BLaER1 (cell line): ENCODE data around the gene OTULIN.

Experiments used
- H3K27ac ChIP-seq: shearing (Covaris generic); formaldehyde crosslinking; 2 replicates; pipeline ENCODE4 v1.8.1; 2022
- H3K27me3 ChIP-seq: shearing (Covaris generic); formaldehyde crosslinking; 2 replicates; pipeline ENCODE4 v1.8.1; 2022
- H3K36me3 ChIP-seq: shearing (Covaris generic); formaldehyde crosslinking; 2 replicates; pipeline ENCODE4 v1.8.1; 2022
- H3K4me1 ChIP-seq: shearing (Covaris generic); formaldehyde crosslinking; 2 replicates; pipeline ENCODE4 v1.8.1; 2022
- H3K4me2 ChIP-seq: shearing (Covaris generic); formaldehyde crosslinking; 2 replicates; pipeline ENCODE4 v1.8.1; 2022
- H3K4me3 ChIP-seq: shearing (Covaris generic); formaldehyde crosslinking; 2 replicates; pipeline ENCODE4 v1.8.1; 2022
- H3K9ac ChIP-seq: shearing (Covaris generic); formaldehyde crosslinking; 2 replicates; pipeline ENCODE4 v1.8.1; 2022
- H3K9me3 ChIP-seq: shearing (Covaris generic); formaldehyde crosslinking; 2 replicates; pipeline ENCODE4 v1.8.1; 2022
- H4K20me1 ChIP-seq: shearing (Covaris generic); formaldehyde crosslinking; 2 replicates; pipeline ENCODE4 v1.8.1; 2022
- Cebpa-rat ChIP-seq: shearing (Covaris generic); IDR thresholded peaks from 2 replicates; pipeline ENCODE4 v1.8.1; 2022

OTULIN gene

DNA sequence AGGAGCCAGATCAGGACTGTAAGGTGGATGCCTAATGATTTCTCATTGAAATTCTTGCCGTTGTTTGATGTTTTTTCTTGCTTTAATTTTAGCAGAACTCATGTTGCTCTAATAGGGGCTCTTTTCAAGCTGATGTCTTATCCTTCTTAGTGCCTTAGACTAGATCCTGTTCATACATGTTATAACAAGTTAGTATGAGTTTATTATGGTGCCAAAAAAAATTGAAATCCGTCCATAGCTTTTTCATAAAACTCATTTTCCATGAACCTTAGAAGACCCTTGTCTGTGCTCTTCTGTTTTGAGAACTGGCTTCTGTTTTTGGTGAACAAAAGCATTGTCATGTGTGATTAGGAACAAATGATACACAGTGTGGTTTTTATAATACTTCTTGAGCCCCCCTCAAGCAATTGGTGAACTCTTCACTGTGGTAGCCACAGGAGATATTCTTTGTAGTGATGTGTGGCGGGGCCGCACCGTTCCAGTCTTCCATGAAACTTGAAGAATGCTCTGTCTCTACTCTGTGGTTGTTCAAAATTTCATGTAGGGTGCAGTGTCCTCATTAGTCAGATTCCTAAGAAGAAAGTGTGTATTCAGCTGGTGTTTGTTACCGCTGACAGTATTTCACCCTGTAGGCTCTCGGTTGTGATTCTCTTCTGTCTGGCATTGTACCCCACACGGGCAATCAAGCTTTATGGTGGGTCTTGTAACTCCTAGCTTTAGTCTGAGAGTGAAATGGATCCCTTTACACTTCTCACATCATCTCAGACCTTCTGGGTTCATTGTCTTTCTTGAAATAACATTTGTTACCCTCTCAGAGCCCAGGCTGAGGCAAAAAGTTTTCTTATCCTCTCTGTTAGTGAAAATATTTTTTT is 10.7 kb downstream of the OTULIN start:
- Histone ChIP-seq H3K4me1 (peaks cover 83% of the 10 kb centered on the region), H3K27ac (peak overlapping the region; percentile 81), H3K9me3 (no peaks in the 10 kb centered on the region), H3K4me2 (peak overlapping the region; percentile 85), H3K4me3 (peak overlapping the region; percentile 33; the same call in 1 of the 2 replicates), H3K36me3 (peaks cover 42% of the 10 kb centered on the region), H3K27me3 (no peaks in the 10 kb centered on the region), H3K9ac (peak overlapping the region; percentile 68), H4K20me1 (peaks cover 89% of the 10 kb centered on the region)
- no peak for TF ChIP-seq Cebpa-rat

DNA sequence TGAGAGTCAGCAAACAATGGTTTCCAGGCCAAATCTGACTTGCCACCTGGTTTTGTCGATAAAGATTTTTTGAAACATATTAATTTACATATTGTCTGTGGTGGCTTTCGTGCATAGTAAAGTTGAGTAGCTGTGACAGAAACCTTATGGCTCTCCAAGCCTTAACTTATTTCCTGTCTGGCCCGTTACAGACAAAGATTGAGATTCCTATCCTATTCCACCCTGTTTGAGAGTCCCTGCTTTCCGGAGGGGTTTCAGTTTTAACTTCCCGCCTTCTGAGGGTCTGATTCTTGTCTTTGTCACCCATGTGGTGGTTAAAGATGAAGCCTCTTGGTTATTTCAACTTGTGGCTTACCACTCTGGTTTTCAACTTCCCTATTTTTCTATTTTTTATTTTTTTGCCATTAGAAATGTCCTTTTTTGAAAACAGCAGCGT is 11.4 kb downstream of the OTULIN start:
- Histone ChIP-seq H3K4me2 (peak overlapping the region; percentile 85), H3K4me3 (peak overlapping the region; percentile 33), H3K4me1 (peaks cover 77% of the 10 kb centered on the region), H3K27ac (peak overlapping the region; percentile 81), H3K36me3 (peaks cover 49% of the 10 kb centered on the region), H3K27me3 (no peaks in the 10 kb centered on the region), H3K9me3 (no peaks in the 10 kb centered on the region), H4K20me1 (peaks cover 87% of the 10 kb centered on the region), H3K9ac (peak overlapping the region; percentile 68)
- TF ChIP-seq Cebpa-rat, result no peak

DNA sequence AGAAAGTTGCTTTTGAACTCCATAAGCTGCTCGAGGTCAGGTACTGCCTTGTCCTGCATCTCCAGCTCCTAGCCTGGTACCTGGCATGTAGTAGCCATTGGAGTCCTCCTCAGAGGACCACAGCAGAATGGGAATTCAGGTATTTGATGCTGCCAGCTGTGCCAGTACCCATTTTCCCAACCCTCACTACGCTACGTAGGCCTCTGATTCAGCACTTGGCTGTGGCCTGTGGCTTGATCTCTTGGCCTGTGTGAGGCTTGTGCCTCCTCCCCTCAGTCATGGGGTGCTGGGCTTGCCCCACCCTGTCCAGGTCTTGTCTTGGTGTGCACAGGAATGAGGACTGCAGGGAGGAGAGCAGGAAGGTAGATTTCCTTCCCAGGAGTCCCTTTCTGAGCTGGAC is 11.8 kb downstream of the OTULIN start:
- H3K4me2 ChIP-seq, result peak overlapping the region; percentile 85
- H3K27me3 ChIP-seq, result no peaks in the 10 kb centered on the region
- peak overlapping the region; percentile 31; the same call in 1 of the 2 replicates for H3K9ac ChIP-seq
- peak overlapping the region; percentile 33; the same call in 1 of the 2 replicates for H3K4me3 ChIP-seq
- peaks cover 72% of the 10 kb centered on the region for H3K4me1 ChIP-seq
- TF ChIP-seq Cebpa-rat, result no peak
- no peaks in the 10 kb centered on the region for H3K9me3 ChIP-seq
- peak overlapping the region; percentile 81 for H3K27ac ChIP-seq
- H4K20me1 ChIP-seq, result peaks cover 82% of the 10 kb centered on the region
- peaks cover 53% of the 10 kb centered on the region for H3K36me3 ChIP-seq

DNA sequence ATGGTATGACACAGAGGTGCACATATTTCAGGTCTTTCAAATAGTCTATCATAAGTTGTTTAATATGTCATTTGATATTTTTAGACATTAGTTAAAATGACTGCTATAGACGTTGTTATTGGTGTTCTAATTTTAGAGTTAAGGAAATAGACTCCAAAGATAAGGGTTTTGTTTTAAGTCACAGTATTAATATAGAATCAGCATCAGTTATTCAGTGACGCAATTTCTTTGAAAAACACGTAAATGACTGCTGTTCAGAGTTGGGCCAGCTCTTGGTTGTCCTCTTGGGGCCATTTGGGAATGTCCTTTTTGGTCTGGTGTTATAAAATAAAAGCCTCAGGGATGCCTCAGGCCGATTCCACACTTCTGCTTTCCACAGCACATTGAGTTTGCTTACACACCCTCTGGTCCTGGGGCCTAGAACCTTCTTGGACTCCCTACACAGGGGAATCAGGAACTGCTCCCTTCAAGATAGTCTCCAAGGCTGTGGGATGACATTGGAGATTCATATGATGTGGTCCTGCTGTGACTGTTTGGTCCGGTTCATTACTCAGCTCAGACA is 14.3 kb downstream of the OTULIN start:
- Histone ChIP-seq H3K36me3 (peaks cover 73% of the 10 kb centered on the region), H4K20me1 (peaks cover 57% of the 10 kb centered on the region; the same call in 1 of the 2 replicates), H3K27me3 (no peaks in the 10 kb centered on the region), H3K4me3 (no peak overlapping the region), H3K4me1 (peaks cover 54% of the 10 kb centered on the region), H3K9me3 (no peaks in the 10 kb centered on the region), H3K27ac (no peak overlapping the region), H3K9ac (no peak overlapping the region), H3K4me2 (peak overlapping the region; percentile 33)
- TF ChIP-seq Cebpa-rat, result no peak

DNA sequence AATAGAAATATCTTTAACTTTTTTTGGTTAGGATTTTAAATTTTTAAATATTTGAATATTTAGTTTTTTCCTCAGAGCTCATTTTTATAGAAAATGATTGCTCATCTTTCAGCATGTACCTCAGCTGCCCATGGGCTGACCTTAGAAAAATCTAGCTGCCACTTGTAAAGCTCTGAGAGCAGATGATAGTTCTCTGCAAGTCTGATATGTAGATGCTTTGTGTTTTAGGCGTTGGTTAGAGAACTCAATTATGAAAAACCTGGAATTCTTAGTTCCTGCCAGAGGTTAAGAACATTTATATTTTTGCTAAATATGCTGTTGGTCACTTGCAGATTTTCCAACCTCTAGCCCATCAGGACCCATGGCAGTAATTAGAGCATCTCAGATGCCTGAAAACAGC is 15.1 kb downstream of the OTULIN start:
- Histone ChIP-seq H3K9me3 (no peaks in the 10 kb centered on the region), H3K4me2 (no peak overlapping the region), H3K27ac (no peak overlapping the region), H3K27me3 (no peaks in the 10 kb centered on the region), H3K9ac (no peak overlapping the region), H3K36me3 (peaks cover 72% of the 10 kb centered on the region), H4K20me1 (peaks cover 55% of the 10 kb centered on the region), H3K4me3 (no peak overlapping the region), H3K4me1 (peaks cover 47% of the 10 kb centered on the region)
- no peak for TF ChIP-seq Cebpa-rat

DNA sequence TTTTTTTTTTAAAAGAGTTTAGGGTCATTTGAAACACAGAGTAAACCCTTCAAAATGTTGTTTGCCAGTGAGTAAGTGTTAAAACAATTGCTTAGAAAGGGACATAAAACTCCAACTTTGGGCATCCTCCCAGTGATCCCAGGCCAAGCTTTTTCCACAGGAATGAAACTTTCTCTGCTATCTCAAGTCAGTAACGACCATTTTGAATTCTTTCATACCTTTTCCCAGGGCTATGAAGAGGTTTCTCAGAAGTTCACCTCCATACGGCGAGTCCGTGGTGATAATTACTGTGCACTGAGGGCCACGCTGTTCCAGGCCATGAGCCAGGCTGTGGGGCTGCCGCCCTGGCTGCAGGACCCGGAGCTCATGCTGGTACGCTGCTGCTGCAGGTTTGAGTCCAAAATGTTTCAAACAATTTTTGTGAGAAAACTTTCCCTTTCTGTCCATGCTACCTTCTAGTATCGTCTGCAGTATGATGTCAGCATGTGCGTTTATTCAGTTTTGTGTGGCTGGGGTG is 16.8 kb downstream of the OTULIN start:
- H3K4me1 ChIP-seq, result peaks cover 30% of the 10 kb centered on the region
- no peak overlapping the region for H3K9ac ChIP-seq
- H3K4me2 ChIP-seq, result no peak overlapping the region
- peaks cover 78% of the 10 kb centered on the region for H3K36me3 ChIP-seq
- TF ChIP-seq Cebpa-rat, result no peak
- H3K27me3 ChIP-seq, result no peaks in the 10 kb centered on the region
- no peaks in the 10 kb centered on the region for H3K9me3 ChIP-seq
- peaks cover 55% of the 10 kb centered on the region for H4K20me1 ChIP-seq
- H3K4me3 ChIP-seq, result no peak overlapping the region
- H3K27ac ChIP-seq, result no peak overlapping the region

DNA sequence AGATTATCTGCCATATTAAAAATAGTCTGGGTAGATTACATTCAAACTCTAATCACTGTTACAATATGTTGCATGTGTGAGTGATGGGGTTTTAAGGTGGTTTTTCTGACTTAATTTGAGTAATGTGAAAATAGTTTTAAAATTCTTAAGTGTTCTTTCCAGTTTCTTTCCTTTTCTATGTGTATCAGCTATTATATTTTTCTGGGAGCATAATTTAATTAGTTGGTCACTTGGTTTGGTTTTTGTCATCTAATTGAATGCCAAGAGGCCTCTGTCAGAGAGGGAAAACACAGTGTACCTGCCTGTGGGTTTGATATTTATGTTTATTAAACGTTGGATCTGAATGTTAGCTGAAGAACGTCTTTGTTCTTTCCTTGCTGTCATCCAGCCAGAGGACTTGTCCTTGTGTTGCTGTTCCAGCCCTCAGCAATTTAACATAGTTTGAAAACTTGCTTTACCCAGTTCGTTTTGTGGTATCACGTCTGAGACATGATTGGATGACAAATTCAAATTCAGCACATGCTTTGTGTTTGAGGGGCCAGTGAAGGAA is 19.5 kb downstream of the OTULIN start:
- H3K36me3 ChIP-seq, result peaks cover 86% of the 10 kb centered on the region
- no peak overlapping the region for H3K4me2 ChIP-seq
- no peak for TF ChIP-seq Cebpa-rat
- H3K4me1 ChIP-seq, result peaks cover 3% of the 10 kb centered on the region
- no peaks in the 10 kb centered on the region for H3K9me3 ChIP-seq
- H3K4me3 ChIP-seq, result no peak overlapping the region
- peaks cover 34% of the 10 kb centered on the region for H4K20me1 ChIP-seq
- peak overlapping the region; percentile 20; the same call in 1 of the 2 replicates for H3K27ac ChIP-seq
- no peaks in the 10 kb centered on the region for H3K27me3 ChIP-seq
- no peak overlapping the region for H3K9ac ChIP-seq

DNA sequence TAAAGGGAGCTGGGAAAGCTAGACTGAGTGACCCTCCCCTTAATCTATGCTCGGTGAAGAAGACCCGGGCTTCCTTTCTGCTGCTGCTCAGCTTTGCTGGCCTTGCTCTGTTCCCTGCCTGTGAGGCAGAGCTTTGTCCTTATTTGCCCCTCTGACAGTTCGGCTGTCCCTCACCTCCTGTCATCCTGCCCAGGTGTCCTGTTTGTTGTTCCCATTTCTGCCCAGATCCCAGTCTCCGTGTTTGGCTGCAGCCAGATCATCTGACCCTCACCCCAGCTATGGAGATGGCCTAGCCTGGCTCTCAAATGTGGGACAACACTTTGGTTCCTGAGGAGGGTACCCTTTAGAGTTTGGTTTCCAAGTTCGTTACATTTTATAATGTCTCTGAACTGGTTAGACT is 20.2 kb downstream of the OTULIN start:
- no peaks in the 10 kb centered on the region for H3K27me3 ChIP-seq
- peaks cover 88% of the 10 kb centered on the region for H3K36me3 ChIP-seq
- H3K4me3 ChIP-seq, result no peak overlapping the region
- H3K4me1 ChIP-seq, result no peaks in the 10 kb centered on the region
- H3K4me2 ChIP-seq, result no peak overlapping the region
- no peak for TF ChIP-seq Cebpa-rat
- H3K27ac ChIP-seq, result peak overlapping the region; percentile 20; the same call in 1 of the 2 replicates
- no peak overlapping the region for H3K9ac ChIP-seq
- H4K20me1 ChIP-seq, result peaks cover 31% of the 10 kb centered on the region
- H3K9me3 ChIP-seq, result no peaks in the 10 kb centered on the region

DNA sequence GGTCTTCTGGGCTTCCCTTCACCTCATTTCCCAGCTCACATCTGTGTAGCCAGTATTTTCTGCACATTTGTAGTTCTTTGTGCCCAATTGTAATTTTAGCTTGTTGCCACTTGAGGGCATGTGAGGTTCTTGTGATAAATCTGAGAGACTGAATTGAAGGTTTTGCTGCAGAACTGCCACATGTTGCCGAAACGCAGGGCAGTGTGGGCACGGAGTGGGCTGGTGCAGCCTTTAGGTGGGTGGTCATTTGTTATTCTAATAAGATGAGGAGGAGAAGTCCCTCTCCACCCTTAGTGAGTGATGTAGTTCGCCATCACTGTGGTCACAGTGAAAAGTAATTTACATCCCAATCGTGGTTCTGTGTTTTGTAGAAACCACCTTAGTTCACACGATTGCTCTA is 21.2 kb downstream of the OTULIN start:
- peaks cover 23% of the 10 kb centered on the region for H4K20me1 ChIP-seq
- H3K4me3 ChIP-seq, result no peak overlapping the region
- H3K9ac ChIP-seq, result no peak overlapping the region
- peaks cover 88% of the 10 kb centered on the region for H3K36me3 ChIP-seq
- H3K9me3 ChIP-seq, result peaks cover 7% of the 10 kb centered on the region
- no peak for TF ChIP-seq Cebpa-rat
- no peaks in the 10 kb centered on the region for H3K4me1 ChIP-seq
- H3K27ac ChIP-seq, result no peak overlapping the region
- H3K27me3 ChIP-seq, result no peaks in the 10 kb centered on the region
- no peak overlapping the region for H3K4me2 ChIP-seq

DNA sequence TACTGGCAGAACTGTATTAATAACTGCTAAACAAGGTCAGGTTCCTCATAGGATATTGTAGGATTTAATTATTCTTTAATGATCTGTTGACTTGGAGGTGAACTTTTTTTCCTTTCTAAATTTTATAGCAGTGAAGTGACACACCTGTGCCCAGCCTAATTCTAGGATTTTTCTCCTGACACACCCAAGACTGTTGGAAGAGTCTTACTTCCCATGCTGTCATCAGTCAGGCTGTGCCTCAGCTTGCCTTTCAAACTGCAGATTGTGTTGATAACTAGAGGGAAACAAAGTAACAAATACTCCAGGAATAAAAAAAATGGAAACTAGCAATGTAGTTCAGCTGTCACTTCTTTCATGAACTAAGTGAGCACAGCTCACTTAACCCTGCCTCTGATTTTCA is 22.0 kb downstream of the OTULIN start:
- H3K9ac ChIP-seq, result no peak overlapping the region
- no peaks in the 10 kb centered on the region for H3K27me3 ChIP-seq
- TF ChIP-seq Cebpa-rat, result no peak
- H3K36me3 ChIP-seq, result peaks cover 88% of the 10 kb centered on the region
- no peak overlapping the region for H3K4me2 ChIP-seq
- H3K4me1 ChIP-seq, result no peaks in the 10 kb centered on the region
- H3K9me3 ChIP-seq, result peaks cover 7% of the 10 kb centered on the region
- H4K20me1 ChIP-seq, result peaks cover 23% of the 10 kb centered on the region
- H3K4me3 ChIP-seq, result no peak overlapping the region
- no peak overlapping the region for H3K27ac ChIP-seq
